ENCODE results near the gene CAPG.

CAPG gene

GRCh38 chr2:85438201-85439024 is 28.2 kb upstream of the CAPG start:
- no peak for DNase-seq (ENCODE audit: low read depth in 2 of 2)

DNA sequence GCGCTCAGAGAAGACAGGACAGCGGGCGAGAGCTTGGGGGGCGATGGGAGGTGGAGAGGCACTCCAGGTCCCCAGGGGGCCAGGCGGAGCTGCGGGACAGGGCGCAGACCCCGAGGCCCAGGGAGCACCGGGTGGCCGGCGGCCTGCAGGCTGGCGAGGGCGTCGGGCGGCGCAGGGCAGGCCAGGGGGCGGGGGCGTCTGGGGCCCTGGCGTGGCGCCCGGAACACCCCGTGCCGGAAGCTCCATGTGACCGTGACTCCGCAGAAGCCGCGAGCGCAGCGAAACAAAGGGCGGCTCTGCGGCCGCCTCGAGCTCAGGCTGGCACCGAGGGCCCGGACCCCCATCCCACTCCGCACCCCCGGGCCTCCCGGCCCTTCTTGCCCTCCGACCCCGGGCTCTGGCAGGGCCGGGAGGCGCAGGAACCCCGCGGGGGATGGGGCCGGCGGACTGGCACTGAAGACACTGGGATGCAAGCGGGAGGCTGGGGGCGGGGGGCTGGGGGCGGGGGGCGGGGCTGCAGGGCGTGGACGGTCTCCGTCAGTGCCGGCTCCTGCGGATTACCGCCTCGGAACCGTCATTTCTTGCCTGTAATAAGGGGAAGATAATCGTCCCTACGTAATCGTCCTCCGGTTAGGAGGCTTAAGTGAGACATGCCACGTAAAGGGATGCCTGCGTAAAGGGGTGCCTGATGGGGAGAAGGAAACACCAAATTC is 27.5 kb upstream of the CAPG start:
- peak; percentile 39 to 56 for DNase-seq (ENCODE audit: low read depth in 2 of 2)

- DNase-seq (ENCODE audit: low read depth in 2 of 2) = no peak
Observed at GRCh38 chr2:85436836-85437487, 26.8 kb upstream of the CAPG start.

DNA sequence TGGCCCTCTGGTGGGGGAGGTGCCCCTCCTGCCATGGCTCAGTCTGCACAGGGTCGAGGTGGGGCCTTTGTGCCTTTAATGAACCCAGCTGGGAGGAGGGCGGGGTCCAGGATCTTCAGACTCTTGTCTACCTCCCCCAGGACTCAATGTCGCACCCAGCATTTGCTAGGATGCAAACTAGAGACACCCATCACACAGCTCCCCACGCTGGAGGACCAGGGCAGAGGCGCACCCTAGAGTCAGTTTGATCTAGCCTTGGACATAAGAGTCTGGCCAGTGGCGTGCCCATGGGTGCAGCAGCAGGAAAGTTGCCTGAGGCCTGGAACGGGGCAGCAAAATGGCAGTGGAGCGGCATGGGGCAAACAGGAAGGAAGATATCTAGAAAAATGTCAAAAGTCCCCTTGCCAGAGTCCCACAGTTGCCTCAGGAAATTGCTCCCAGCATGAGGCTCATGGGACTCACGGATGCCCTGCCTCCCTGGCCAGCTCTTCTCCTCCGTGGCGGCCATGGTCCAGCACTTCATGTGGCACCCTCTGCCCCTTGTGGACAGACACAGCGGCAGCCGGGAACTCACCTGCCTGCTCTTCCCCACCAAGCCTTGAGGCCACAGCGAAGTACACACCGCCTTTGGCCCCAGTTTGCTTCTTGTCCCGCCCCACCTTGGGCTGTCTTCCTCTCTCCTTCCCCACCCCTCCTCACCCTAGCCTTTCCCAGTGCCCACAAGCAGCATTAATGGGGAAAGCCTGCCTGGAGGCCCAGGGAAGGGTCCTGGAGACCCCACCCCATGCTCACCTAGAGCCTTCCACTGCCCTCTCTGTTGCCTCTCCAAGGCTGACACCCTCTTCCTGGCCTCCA is 26.0 kb upstream of the CAPG start:
- no peak for DNase-seq (ENCODE audit: low read depth in 2 of 2)

DNA sequence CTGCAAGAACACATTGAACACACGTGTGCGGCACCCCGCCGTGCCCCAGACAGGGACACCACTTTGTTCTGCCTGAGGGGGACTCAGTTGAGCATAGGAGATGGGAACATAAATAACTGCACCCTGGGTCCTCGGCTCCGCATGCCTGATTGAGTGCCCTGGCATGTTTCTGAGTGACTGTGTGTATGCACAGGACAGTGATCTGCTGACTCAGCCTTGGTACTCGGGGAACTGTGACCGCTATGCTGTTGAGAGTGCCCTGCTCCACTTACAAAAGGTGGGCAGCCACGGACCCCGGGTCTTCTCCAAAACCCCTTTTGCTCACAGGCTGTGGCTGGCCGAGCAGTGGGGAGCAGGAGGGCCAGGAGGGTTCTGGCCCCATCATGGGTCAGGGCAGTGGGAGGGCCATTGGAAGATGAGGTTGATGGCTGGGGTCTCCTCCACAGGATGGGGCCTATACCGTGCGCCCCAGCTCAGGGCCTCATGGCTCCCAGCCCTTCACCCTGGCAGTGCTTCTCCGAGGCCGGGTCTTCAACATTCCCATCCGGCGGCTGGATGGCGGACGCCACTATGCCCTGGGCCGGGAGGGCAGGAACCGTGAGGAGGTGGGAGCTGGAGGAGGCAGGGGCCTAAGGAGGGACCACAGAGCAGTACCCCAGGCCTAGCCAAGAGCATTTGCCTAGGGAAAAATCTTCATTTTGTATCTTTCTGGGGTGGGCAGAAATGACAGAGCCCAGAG is 25.2 kb upstream of the CAPG start:
- DNase-seq (ENCODE audit: low read depth in 2 of 2) = no peak

- DNase-seq (ENCODE audit: low read depth in 2 of 2) = no peak
Observed at GRCh38 chr2:85434696-85435095, 24.5 kb upstream of the CAPG start.

DNA sequence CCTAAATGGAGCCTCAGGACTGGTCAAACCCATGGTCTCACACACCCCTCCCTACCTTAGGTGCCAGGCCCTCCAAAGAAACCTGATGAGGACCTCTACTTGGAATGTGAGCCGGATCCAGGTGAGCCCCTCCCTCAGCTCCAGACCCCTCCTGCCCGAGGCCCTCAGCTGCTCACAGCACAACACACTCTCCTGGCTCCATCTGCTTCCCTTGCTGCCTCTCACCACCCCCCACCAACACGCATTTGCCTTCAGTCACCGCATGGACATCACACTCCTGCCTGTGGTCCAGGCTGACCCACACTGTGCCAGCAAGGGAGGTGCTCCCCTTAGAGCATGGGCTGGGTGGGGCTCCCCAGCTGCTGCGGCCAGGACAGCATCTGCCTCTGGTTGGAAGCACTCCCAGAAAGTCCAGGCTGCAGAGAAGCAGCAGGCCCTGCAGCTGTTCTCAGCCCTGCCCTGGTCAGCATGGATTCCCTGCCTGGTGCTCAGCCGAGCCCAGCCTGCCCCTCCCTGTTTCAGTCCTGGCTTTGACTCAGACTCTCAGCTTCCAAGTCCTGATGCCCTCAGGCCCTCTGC is 23.4 kb upstream of the CAPG start:
- DNase-seq (ENCODE audit: low read depth in 2 of 2) = no peak

- DNase-seq (ENCODE audit: low read depth in 2 of 2) = no peak
Observed at GRCh38 chr2:85431570-85432205, 21.5 kb upstream of the CAPG start.

DNA sequence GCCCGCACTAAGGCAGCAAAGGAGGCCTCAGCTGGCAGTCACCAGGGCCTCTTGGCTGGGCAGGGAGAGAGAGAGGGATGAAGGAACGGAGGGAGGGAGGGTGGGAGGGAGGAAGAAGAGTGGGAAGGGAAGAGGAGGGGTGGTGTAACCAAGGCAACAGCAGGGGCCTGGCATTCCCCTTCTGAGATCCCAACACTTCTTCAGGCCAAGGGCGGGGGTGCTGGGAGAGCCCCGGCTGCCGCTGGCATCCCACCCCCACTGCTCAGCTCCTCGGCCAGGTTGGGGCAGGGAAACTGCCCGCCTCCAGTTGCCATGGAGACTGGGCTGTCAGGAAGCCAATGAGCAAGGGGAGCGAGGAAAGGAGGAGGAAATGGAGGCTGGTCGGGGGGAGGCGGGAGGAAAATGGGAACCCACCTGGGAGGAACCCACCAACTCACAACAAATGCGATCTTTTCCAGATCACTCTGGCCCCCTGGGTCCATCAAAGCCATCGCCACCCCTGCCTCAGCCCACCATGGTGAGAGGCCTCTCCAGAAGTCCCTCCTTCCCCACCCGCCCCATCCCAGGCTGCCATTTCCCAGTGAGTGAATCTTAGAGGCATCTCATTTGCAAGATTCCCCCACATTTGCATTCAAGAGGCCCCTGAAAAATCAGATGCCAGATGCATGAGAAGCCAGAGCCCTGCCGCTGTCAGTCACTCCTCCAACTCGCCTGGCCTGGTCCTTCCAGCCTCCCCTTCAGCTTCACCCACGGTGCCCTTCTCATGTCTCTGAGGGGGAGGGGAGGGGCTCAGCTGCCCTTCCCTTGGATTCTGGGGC is 20.8 kb upstream of the CAPG start:
- DNase-seq (ENCODE audit: low read depth in 2 of 2) = no peak

DNA sequence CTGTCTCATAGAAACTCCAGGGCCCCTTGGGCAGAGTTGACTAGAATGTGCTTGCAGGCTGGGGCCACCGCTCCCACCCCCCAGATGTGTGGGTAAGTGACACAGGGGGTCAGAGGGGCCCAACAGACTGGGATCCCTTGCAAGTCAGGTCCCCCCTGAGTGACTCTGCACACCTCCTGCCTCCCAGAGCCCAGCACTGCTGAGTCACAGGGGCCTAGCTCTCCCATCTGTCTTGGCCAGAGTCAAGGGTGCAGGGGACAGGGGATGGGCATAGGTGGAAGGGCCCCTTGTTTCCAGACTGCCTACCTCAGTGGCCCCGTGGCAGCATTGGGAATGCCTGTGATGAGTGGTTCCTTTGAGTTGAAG is 19.7 kb upstream of the CAPG start:
- no peak for DNase-seq (ENCODE audit: low read depth in 2 of 2)

DNA sequence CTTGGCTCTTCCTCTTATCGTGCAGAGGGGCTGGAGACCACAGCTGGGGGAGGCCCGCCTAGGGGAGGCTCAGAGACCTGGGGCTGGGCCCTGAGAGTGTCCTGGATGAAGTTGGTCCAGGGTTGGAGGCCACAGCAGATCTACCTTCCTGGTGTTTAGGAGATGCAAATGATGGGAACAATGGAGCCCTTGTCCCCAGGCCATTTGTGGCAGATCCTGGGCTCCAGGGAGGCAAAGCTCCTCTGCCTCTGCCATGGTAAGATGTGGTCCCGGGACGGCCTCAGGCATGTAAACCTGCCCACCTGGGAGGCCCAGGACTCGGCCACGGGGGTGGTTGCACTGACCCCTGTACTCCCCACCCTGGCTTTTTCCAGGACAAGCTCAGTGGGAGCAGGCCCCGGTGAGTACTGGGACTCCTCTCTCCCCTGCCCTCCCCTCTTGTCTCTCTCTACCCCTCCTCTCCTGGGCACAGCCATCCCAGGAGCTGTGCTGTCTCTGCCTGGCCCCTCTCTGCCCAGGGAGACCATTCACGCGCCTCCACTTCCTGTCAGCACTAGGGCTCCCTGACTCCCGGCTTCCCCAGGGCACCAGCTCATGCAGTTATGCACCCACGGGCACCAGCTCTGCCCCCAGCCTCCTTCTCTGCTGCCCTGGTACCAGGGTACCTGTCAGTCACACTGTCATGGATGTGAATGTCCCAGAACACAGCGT is 19.2 kb upstream of the CAPG start:
- no peak for DNase-seq (ENCODE audit: low read depth in 2 of 2)

GRCh38 chr2:85428343-85428881 is 18.2 kb upstream of the CAPG start:
- no peak for DNase-seq (ENCODE audit: low read depth in 2 of 2)

DNA sequence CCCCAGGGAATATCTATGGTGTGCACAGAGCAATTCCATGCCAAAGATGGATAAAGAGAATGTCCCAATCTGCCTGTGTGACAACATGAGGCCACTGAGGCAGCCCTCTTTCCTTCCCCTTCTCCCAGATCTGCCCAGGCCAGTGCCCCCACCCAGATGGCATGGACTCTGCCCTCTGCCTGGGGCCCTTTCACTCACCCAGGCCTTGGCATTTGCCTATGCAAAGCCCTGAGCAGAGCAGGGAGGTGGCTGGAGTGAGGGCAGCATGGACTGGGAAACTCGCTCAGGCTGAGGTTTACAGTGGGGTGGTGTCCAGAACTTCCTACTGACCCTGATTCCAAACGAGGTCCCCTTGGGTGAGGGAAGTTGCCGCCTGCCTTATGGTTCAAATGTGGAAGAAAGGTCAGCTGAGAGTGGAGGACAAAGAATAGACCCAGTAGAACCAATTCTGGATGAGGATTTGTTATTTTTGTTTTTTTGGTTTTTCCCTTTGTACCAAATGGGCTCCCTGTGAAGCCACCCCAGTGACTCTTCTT is 17.2 kb upstream of the CAPG start:
- no peak for DNase-seq (ENCODE audit: low read depth in 2 of 2)

GRCh38 chr2:85425588-85425987 is 15.4 kb upstream of the CAPG start:
- DNase-seq (ENCODE audit: low read depth in 2 of 2) = no peak

DNA sequence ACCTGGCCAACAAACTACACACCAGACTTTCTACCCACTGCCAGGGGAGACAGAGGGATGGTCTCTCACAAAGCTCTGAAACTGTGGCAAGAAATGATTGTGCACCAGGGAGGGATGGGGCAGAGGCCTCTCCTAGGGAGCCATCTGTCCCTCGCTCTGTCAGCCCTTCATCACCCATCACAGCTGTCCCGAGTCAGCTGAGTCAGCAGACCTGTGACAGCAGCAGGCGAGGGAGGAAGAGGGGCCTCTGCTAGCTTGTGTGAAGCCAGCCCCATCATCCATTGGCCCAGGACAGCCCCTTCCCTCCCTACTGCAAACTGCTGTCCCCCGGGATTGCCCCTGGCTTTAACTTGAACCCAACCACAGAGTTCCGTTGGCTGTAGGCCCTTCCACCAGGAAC is 13.4 kb upstream of the CAPG start:
- DNase-seq (ENCODE audit: low read depth in 2 of 2) = no peak

DNA sequence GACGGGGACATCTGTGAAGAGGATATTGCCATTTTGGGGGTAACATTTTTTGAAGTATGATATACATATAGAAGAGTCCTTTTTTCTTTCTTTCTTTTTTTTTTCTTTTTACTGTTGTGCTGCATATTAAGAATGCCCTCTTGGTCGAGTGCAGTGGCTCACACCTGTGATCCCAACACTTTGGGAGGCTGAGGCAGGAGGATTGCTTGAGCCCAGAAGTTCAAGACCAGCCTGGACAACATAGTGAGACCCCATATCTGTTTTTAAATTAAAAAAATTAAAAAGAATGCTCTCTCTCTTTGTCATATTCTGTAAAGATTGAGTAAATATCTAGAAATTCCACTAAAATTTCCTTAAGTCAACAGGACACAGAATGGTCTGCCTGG is 11.9 kb upstream of the CAPG start:
- no peak for DNase-seq (ENCODE audit: low read depth in 2 of 2)

GRCh38 chr2:85421260-85422071 is 11.3 kb upstream of the CAPG start:
- DNase-seq (ENCODE audit: low read depth in 2 of 2) = no peak

All from stimulated activated CD8-positive, alpha-beta memory T cell treated with anti-CD3 and anti-CD28 coated beads, Interleukin-2, amount 100 ng/mL, for 1 hour (primary cell).